Heart left ventricle (tissue), 16 donors: ENCODE results near the gene SSC5D. TPM values are rescaled to one million over a fixed set of nuclear protein-coding genes. Genes with fewer than 3 reads are reported as not detected.

Experiments used
- ATAC-seq, 4 donors: fragments of 200-7000 bp; cut with Tn5 transposase; one replicate each; pipeline ENCODE4 v1.9.1; 2020 to 2022; ENCODE audit warnings: moderate library complexity in 4 of 4, mild to moderate bottlenecking in 3 of 4, moderate number of reproducible peaks in 1 of 4
- DNase-seq, 5 donors: peaks; one replicate each; pipeline ENCODE4 v3.0.0-alpha.2; 2020
- H3K27ac ChIP-seq, 12 donors: fragments of 200-600 bp; sonication (generic) in 4 of 12; one replicate each; pipeline versions ENCODE4 v1.5.0 to v1.8.0; 2016 to 2022; ENCODE audit warnings: mild to moderate bottlenecking in 2 of 12
- H3K27me3 ChIP-seq, 9 donors: fragments of 200-600 bp; sonication (generic) in 2 of 9; one replicate each; pipeline versions ENCODE4 v1.5.1 to v1.8.0; 2016 to 2022; ENCODE audit warnings: mild to moderate bottlenecking in 3 of 9
- H3K36me3 ChIP-seq, 9 donors: fragments of 200-600 bp; sonication (generic) in 2 of 9; one replicate each; pipeline versions ENCODE4 v1.5.0 to v1.8.0; 2018 to 2022; ENCODE audit warnings: mild to moderate bottlenecking in 2 of 9
- H3K4me1 ChIP-seq, 12 donors: fragments of 200-600 bp; sonication (generic) in 4 of 12; one replicate each; pipeline versions ENCODE4 v1.5.0 to v1.8.0; 2016 to 2022; ENCODE audit warnings: mild to moderate bottlenecking in 3 of 12
- H3K4me3 ChIP-seq, 12 donors: fragments of 200-600 bp; sonication (generic) in 4 of 12; one replicate each; pipeline versions ENCODE4 v1.5.0 to v1.8.0; 2017 to 2022; ENCODE audit warnings: mild to moderate bottlenecking in 9 of 12, moderate library complexity in 4 of 12
- H3K9me3 ChIP-seq, 12 donors: fragments of 200-600 bp; sonication (generic) in 4 of 12; one replicate each; pipeline versions ENCODE4 v1.5.0 to v1.8.0; 2016 to 2022; ENCODE audit warnings: mild to moderate bottlenecking in 1 of 12
- POLR2A ChIP-seq, 2 donors: fragments of 450-650 bp; IDR thresholded peaks; one replicate each; pipeline ENCODE4 v1.6.1; 2017; ENCODE audit warnings: antibody characterized with exemption in 2 of 2, mild to moderate bottlenecking in 2 of 2, moderate library complexity in 2 of 2
- WGBS, 4 donors: extraction: QIAGEN DNeasy Blood & Tissue Kit in 2 of 4; methylation state at CpG; one replicate each; pipeline versions ENCODE4 v1.1.5 to v1.1.7; 2013 to 2018; 5-methylcytosine and 5-hydroxymethylcytosine counted together
- intact Hi-C, 10 donors: fragments of 100-400 bp; cut with DNase I; formaldehyde crosslinking; loops; one replicate each; pipeline versions ENCODE4 v1.11.1 to v1.14.2; 2022
- polyA plus RNA-seq, 2 donors: library from polyadenylated mRNA; stranded (reverse); fragments of 200-250 nt; gene quantifications; one replicate each; pipeline ENCODE4 v1.2.3, GENCODE V29; 2013
- total RNA-seq, 9 donors: library from RNA; depleted of rRNA in 2 of 9; stranded (reverse); fragments of >200 nt in 2 of 9; fragmentation: NEBNext Ultra II Directional in 3 of 9; extraction: Animal tissue kit (Norgen Biotek cat#: 25700) in 3 of 9; gene quantifications; one replicate each; pipeline versions ENCODE4 v1.1.0 to v1.2.4, GENCODE V29; 2016 to 2023
- TF ChIP-seq, protein P1 (sequence below), 12 donors: fragments of 200-600 bp; sonication (generic) in 4 of 12; IDR thresholded peaks; one replicate each; pipeline versions ENCODE4 v1.5.0 to v1.8.0; 2018 to 2022; ENCODE audit warnings: antibody characterized with exemption in 12 of 12, mild to moderate bottlenecking in 5 of 12
- donor health status: ischemic (EF 13 %, LVEDD 7.1; RV severe dilation, severe dysfunction).
- donor health status: healthy with polysubstance abuse.
- donor health status: DM: no; HTN: yes; CAD: no.
- donor health status: DM: no; HTN: no; CAD: no.
- donor health status: ischemic (EF 25% LVEDD 6.9; RV normal size, moderate dysfunction).
- donor health status: ischemic (EF 25% LVEDD 5.7; RV mildly dilated, moderate dysfunction).
- donor health status: healthy.
- donor health status: DM: yes; HTN: yes; CAD: no.
- donor health status: ischemic (EF 35%, LVEDD 5.7; RV mildly dilated, moderate dysfunction).
- donor health status: nonischemic (EF 11% LVEDD 7.7; RV severe dilation, severe dysfunction).
- donor health status: DM: yes; HTN: yes; CAD: no.
- donor health status: PGD.
- donor health status: ischemic (EF 29% LVEDD 5.4; RV normal size, mild dysfunction).
- donor health status: nonischemic (EF 23%, LVEDD 6.1; RV moderate dilation, normal function).

SSC5D gene
- total and polyA plus RNA-seq, 11 donors: 0.91 to 6.2 (median 3.1) TPM

DNA sequence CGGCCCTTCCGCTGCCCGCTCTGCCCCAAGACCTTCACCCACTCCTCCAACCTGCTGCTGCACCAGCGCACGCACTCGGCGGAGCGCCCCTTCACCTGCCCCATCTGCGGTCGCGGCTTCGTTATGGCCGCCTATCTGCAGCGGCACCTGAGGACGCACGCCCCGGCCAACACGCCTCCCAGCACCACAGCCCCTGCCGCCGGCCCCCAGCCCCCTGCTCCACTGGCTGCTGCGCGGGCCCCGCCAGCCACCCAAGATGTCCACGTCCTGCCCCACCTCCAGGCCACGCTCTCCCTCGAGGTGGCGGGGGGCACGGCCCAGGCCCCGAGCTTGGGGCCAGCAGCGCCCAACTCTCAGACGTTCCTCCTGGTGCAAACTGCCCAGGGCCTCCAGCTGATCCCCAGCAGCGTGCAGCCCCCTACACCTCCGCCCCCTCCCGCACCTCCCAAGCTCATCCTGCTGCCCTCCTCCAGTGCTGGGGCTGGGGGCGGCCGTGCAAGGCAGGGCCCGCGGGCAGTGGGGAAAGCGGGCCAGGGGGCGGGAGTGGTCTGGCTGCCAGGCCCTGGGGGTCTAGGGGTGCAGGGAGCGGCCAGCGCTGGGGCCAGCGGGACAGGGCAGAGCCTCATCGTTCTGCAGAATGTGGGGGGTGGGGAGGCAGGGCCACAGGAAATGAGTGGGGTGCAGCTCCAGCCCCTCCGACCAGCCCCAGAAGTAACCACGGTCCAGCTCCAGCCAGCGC is 5.1 kb upstream of the SSC5D start:
- WGBS, 4 donors: 90 to 92% (median 91%) methylated on average over 39 to 47 of the region's 47 CpGs
- DNase-seq (peak in 2 of 5 donors; percentile 19 to 22), ATAC-seq (no peak)
- no peak for TF ChIP-seq POLR2A (IDR thresholded peaks at IDR 0.05)
- TF ChIP-seq, protein P1, sequence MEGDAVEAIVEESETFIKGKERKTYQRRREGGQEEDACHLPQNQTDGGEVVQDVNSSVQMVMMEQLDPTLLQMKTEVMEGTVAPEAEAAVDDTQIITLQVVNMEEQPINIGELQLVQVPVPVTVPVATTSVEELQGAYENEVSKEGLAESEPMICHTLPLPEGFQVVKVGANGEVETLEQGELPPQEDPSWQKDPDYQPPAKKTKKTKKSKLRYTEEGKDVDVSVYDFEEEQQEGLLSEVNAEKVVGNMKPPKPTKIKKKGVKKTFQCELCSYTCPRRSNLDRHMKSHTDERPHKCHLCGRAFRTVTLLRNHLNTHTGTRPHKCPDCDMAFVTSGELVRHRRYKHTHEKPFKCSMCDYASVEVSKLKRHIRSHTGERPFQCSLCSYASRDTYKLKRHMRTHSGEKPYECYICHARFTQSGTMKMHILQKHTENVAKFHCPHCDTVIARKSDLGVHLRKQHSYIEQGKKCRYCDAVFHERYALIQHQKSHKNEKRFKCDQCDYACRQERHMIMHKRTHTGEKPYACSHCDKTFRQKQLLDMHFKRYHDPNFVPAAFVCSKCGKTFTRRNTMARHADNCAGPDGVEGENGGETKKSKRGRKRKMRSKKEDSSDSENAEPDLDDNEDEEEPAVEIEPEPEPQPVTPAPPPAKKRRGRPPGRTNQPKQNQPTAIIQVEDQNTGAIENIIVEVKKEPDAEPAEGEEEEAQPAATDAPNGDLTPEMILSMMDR (IDR thresholded peaks at IDR 0.05): no peak
- H3K27ac ChIP-seq: no peak overlapping the region
- no peaks in the 10 kb centered on the region for H3K9me3 ChIP-seq
- no peak overlapping the region for H3K4me3 ChIP-seq
- H3K4me1 ChIP-seq: peaks cover 7 to 66% (median 42%) of the 10 kb centered on the region in 12 donors
- H3K27me3 ChIP-seq: peaks cover 0 to 6% (median 0%) of the 10 kb centered on the region in 9 donors
- peaks cover 0 to 23% (median 10%) of the 10 kb centered on the region in 9 donors for H3K36me3 ChIP-seq
- intact Hi-C loops: no loop called here

DNA sequence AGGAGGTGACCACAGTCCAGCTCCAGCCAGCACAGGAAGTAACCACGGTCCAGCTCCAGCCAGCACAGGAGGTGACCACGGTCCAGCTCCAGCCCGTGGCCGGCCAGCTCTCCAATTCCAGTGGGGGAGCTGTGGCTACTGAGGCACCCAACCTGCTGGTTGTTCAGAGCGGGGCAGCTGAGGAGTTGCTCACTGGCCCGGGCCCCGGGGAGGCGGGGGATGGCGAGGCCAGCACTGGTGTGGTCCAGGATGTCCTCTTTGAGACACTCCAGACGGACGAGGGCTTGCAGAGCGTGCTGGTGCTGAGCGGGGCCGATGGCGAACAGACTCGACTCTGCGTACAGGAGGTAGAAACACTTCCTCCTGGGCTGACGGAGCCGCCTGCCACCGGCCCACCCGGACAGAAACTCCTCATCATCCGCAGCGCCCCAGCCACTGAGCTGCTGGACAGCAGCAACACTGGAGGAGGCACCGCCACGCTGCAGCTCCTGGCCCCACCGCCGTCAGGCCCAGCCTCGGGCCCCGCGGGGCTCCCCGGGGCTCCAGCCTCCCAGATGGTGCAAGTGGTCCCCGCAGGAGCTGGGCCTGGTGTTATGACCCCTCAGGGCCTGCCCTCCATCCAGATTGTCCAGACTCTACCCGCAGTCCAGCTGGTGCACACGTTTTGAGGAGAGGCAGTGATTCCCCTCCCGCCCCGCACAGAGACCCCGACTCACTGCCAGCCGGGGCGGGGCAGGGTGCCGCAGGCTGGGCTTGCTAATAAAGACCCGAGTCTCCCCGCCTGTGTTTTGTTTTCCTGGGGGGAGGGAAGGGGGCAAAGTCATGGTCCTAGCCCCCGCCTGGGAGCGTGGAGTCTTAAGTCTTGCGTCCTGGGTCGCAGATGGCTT is 4.3 kb upstream of the SSC5D start:
- Histone ChIP-seq H3K27me3 (peaks cover 0 to 6% (median 0%) of the 10 kb centered on the region in 9 donors), H3K27ac (peak overlapping the region in 7 of 12 donors; percentile 81 to 98 (median 90)), H3K36me3 (peaks cover 0 to 23% (median 10%) of the 10 kb centered on the region in 9 donors), H3K4me3 (peak overlapping the region in 10 of 12 donors; percentile 49 to 69 (median 60)), H3K9me3 (no peaks in the 10 kb centered on the region), H3K4me1 (peaks cover 7 to 66% (median 40%) of the 10 kb centered on the region in 12 donors)
- intact Hi-C loops: no loop called here
- no peak for ATAC-seq
- TF ChIP-seq, protein P1 (IDR thresholded peaks at IDR 0.05): no peak
- no peak for TF ChIP-seq POLR2A (IDR thresholded peaks at IDR 0.05)
- WGBS, 4 donors: 58 to 69% (median 65%) methylated on average over 35 to 46 of the region's 46 CpGs
- peak in 2 of 5 donors; percentile 27 to 29 for DNase-seq

DNA sequence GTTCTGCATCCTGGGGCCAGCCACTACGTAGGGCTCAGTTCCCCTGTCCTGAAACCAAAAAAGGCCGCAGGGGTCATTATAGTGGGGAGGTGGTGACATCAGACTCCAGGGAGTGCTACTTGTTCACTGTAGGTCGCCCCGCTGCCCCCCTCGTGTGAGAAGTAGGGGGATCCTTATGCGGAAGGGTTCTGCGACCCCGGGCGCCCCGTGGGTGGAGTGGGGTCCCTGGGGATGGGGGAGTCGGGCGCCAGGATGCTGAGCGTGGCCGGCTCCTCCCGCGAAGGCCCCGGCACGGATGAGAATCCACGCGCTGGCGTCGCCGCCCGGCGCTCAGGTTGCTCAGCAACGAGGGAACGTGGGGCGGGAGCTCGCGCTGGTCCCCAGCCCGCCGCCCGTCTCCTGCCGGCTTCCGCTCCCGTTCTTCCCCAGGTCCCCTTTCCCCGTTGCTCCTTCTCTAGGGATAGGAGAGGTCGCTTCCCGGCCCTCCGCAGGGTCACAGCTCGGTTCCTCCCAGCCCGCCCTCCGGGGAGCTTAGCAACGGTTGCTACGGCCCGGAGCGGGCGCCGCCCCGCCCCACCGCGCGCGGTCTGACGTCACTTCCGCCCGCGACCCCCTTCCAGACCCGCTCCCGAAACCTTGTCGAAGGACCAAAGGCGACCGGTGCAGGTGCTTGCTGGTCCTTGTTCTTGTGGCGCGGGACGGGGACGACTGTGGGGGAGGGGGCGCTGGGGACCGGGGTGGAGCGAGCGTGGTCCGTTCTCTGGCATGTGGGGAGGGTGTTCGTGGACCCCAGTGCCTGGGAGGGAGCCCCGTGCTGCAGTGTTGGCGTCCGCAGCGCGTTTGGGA is 3.4 kb upstream of the SSC5D start, which contains the start of gene NAT14:
Gene NAT14 (plus strand): TSS at position 596 of the 846 bp plus-strand sequence. CDS start 521 bp downstream, outside the sequence.
- H3K27me3 ChIP-seq: peaks cover 0 to 6% (median 0%) of the 10 kb centered on the region in 9 donors
- H3K4me3 ChIP-seq: peak within 1 kb of the TSS; percentile 29 to 69 (median 60)
- H3K9me3 ChIP-seq: no peaks in the 10 kb centered on the region
- H3K4me1 ChIP-seq: peaks cover 7 to 65% (median 40%) of the 10 kb centered on the region in 12 donors
- ATAC-seq (peak in 3 of 4 donors; percentile 35 to 57 (median 39)), DNase-seq (peak; percentile 56 to 78 (median 69))
- intact Hi-C loops: no loop called here
- WGBS, 4 donors: 1 to 3% (median 2%) methylated on average over 29 to 78 of the region's 78 CpGs
- peak within 1 kb of the TSS; percentile 65 to 98 (median 86) for H3K27ac ChIP-seq
- TF ChIP-seq POLR2A (IDR thresholded peaks at IDR 0.05): peak in 1 of 2 donors; percentile 20
- TF ChIP-seq, protein P1 (IDR thresholded peaks at IDR 0.05): no peak
- peaks cover 0 to 23% (median 10%) of the 10 kb centered on the region in 9 donors for H3K36me3 ChIP-seq
